HCT116 (cell line): ENCODE data around the gene GPRIN1. TPM values are rescaled to one million over a fixed set of nuclear protein-coding genes. Genes with fewer than 3 reads are reported as not detected.

Experiments
- ATAC-seq: fragments of 200-7000 bp; cut with Tn5 transposase; 2 replicates; pipeline ENCODE4 v1.9.1; 2020; ENCODE audit warnings: mild to moderate bottlenecking, moderate library complexity
- BruUV-seq: library from RNA; stranded (reverse); fragments of 400-500 nt; replicated peaks from 2 replicates; lab custom pipeline; 2021; lab: Mats Ljungman, UMichigan
- CTCF ChIA-PET: fragments of 300-600 bp; sonication (Branson Sonifier 250); formaldehyde crosslinking; loops from one replicate; lab custom pipeline; 2021; ENCODE audit warnings: antibody characterized with exemption; lab: Charles Lee
- POLR2A ChIA-PET: fragments of 300-600, 350-600 bp; sonication (Branson Sonifier 250); formaldehyde crosslinking; loops from one replicate; lab custom pipeline; 2021; ENCODE audit warnings: antibody characterized with exemption; lab: Charles Lee
- RAD21 ChIA-PET, 2 experiments: fragments of 300-600 bp; sonication (Branson Sonifier 250); formaldehyde crosslinking; loops; one replicate each; lab custom pipeline; 2023; ENCODE audit warnings: low total read pairs in 2 of 2; ENCODE audit not compliant: uncharacterized antibody in 2 of 2, unreplicated experiment in 2 of 2, low non-redundant PET in 1 of 2; lab: Charles Lee
- DNase-seq: peaks from one replicate; pipeline ENCODE4 v3.0.0-alpha.2; 2010; ENCODE audit warnings: low read depth, low spot score
- H2AFZ ChIP-seq: fragments of 200-600 bp; shearing (Covaris generic), sonication (generic); 2 replicates; pipeline ENCODE4 v1.6.1; 2017; ENCODE audit warnings: low read depth, mixed run types, mixed read lengths, antibody characterized with exemption, low read length; ENCODE audit not compliant: poor library complexity, severe bottlenecking
- H3K27ac ChIP-seq: 2 replicates; pipeline ENCODE4 v1.5.1; 2012; ENCODE audit warnings: low read depth, low read length
- H3K27me3 ChIP-seq: fragments of 200-600 bp; sonication (generic); 2 replicates; pipeline ENCODE4 v1.6.1; 2016; ENCODE audit warnings: mixed run types, low read length, mixed read lengths; ENCODE audit not compliant: insufficient read depth
- H3K36me3 ChIP-seq, 2 experiments: fragments of 200-500 bp in 1 of 2; fragments of 200-600 bp in 1 of 2; sonication (Bioruptor generic) in 1 of 2; sonication (generic) in 1 of 2; 2 replicates each; pipeline versions ENCODE4 v1.5.1 to v1.6.1; 2014 to 2016; ENCODE audit warnings: low read length in 2 of 2, inconsistent platforms in 1 of 2, mixed read lengths in 1 of 2, mixed run types in 1 of 2; ENCODE audit not compliant: insufficient read depth in 2 of 2, control insufficient read depth in 1 of 2
- H3K4me1 ChIP-seq, 2 experiments: fragments of 200-600 bp in 1 of 2; sonication (generic) in 1 of 2; 2 replicates each; pipeline versions ENCODE4 v1.5.1 to v1.6.1; 2012 to 2017; ENCODE audit warnings: low read length in 2 of 2, inconsistent platforms in 1 of 2, mild to moderate bottlenecking in 1 of 2, mixed read lengths in 1 of 2, mixed run types in 1 of 2, moderate library complexity in 1 of 2; ENCODE audit not compliant: insufficient read depth in 2 of 2, control insufficient read depth in 1 of 2
- H3K4me2 ChIP-seq: fragments of 200-600 bp; sonication (generic); 2 replicates; pipeline ENCODE4 v1.6.1; 2017; ENCODE audit warnings: mixed run types, low read length, mixed read lengths
- H3K4me3 ChIP-seq, 2 experiments: fragments of 200-600 bp in 1 of 2; sonication (generic) in 1 of 2; replicated peaks in 1 of 2; 2 replicates each; pipeline ENCODE4 v1.5.1; 2011 to 2016; ENCODE audit warnings: low read length in 2 of 2, control low read depth in 1 of 2, low read depth in 1 of 2, mild to moderate bottlenecking in 1 of 2, mixed read lengths in 1 of 2, mixed run types in 1 of 2
- H3K79me2 ChIP-seq: fragments of 200-600 bp; sonication (generic); 2 replicates; pipeline ENCODE4 v1.6.1; 2017; ENCODE audit warnings: mild to moderate bottlenecking, mixed run types, low read length, moderate library complexity, mixed read lengths; ENCODE audit not compliant: insufficient read depth
- H3K9ac ChIP-seq: fragments of 200-600 bp; sonication (generic); 2 replicates; pipeline ENCODE4 v1.6.1; 2016; ENCODE audit warnings: low read length, mixed read lengths
- H3K9me2 ChIP-seq: fragments of 200-600 bp; sonication (generic), shearing (Covaris generic); 2 replicates; pipeline ENCODE4 v1.6.1; 2017; ENCODE audit warnings: mixed run types, mild to moderate bottlenecking, moderate library complexity; ENCODE audit not compliant: insufficient read depth
- H3K9me3 ChIP-seq, 2 experiments: fragments of 200-500 bp in 1 of 2; fragments of 200-600 bp in 1 of 2; sonication (Bioruptor generic) in 1 of 2; sonication (generic) in 1 of 2; 2 replicates each; pipeline ENCODE4 v1.6.1; 2014 to 2017; ENCODE audit warnings: low read length in 2 of 2, mixed read lengths in 2 of 2, inconsistent platforms in 1 of 2, low read depth in 1 of 2, mild to moderate bottlenecking in 1 of 2, mixed run types in 1 of 2, moderate library complexity in 1 of 2; ENCODE audit not compliant: control insufficient read depth in 1 of 2, insufficient read depth in 1 of 2
- H4K20me1 ChIP-seq: fragments of 200-600 bp; sonication (generic), shearing (Covaris generic); 2 replicates; pipeline ENCODE4 v1.6.1; 2017; ENCODE audit warnings: mixed run types, mild to moderate bottlenecking, moderate library complexity; ENCODE audit not compliant: insufficient read depth
- CEBPB ChIP-seq: IDR thresholded peaks from 2 replicates; pipeline ENCODE4 v1.6.1; 2012; ENCODE audit warnings: low read depth
- JUND ChIP-seq: IDR thresholded peaks from 2 replicates; pipeline ENCODE4 v1.6.1; 2012
- POLR2A ChIP-seq: IDR thresholded peaks from 2 replicates; pipeline ENCODE4 v1.7.0; 2011; ENCODE audit warnings: borderline replicate concordance; ENCODE audit not compliant: insufficient read depth, insufficient read length; ENCODE audit errors: extremely low read depth
- POLR2AphosphoS5 ChIP-seq: IDR thresholded peaks from 2 replicates; pipeline ENCODE4 v1.6.1; 2011; ENCODE audit warnings: mild to moderate bottlenecking, low read depth, low read length, moderate library complexity
- SRF ChIP-seq: IDR thresholded peaks from 2 replicates; pipeline ENCODE4 v1.6.1; 2012; ENCODE audit warnings: low read depth
- YY1 ChIP-seq: IDR thresholded peaks from 2 replicates; pipeline ENCODE4 v1.6.1; 2011; ENCODE audit warnings: low read length, low read depth, moderate library complexity, mild to moderate bottlenecking; ENCODE audit not compliant: insufficient replicate concordance; ENCODE audit errors: extremely low read depth
- ZFX ChIP-seq: fragments of 450-650 bp; IDR thresholded peaks from 2 replicates; pipeline ENCODE4 v1.6.1; 2017
- intact Hi-C: fragments of 100-400 bp; cut with micrococcal nuclease; formaldehyde crosslinking; loops from 2 replicates; pipeline ENCODE4 v1.10.0; 2022
- total RNA-seq: library from RNA; stranded (reverse); gene quantifications from one replicate; pipeline ENCODE4 v1.2.1, GENCODE V29; 2021; ENCODE audit not compliant: unreplicated experiment
- TF ChIP-seq, protein P1 (sequence below): IDR thresholded peaks from 2 replicates; pipeline ENCODE4 v1.6.1; 2011; ENCODE audit warnings: mild to moderate bottlenecking, low read length, moderate library complexity; ENCODE audit not compliant: insufficient replicate concordance; ENCODE audit errors: extremely low read depth
- TF ChIP-seq, protein P2 (sequence below): IDR thresholded peaks from 2 replicates; pipeline ENCODE4 v1.6.1; 2012

GPRIN1 gene
- total RNA-seq, 1 experiment from 2014 or later = 14.2 TPM

DNA sequence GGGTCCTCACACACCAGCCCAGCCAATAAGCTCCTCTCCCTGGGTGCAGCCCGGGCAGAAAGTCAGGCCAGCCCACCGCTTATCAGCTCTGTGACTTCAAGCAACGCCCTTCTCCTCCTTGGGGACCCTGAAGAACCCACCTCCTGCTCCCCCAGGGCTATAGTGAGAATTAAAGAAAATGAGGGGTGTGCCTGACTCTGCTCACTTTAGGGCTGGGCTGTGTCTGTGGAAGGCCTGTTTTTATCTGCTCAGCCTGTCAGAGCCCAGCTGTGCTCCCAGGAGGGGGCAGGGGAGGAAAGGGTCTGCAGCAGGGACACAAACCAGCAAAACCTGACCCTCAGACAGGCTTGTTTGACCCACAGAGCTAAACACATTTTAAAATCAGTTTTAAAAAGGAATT, 3.9 kb downstream of the GPRIN1 start (continued):
- TF ChIP-seq, protein P1, sequence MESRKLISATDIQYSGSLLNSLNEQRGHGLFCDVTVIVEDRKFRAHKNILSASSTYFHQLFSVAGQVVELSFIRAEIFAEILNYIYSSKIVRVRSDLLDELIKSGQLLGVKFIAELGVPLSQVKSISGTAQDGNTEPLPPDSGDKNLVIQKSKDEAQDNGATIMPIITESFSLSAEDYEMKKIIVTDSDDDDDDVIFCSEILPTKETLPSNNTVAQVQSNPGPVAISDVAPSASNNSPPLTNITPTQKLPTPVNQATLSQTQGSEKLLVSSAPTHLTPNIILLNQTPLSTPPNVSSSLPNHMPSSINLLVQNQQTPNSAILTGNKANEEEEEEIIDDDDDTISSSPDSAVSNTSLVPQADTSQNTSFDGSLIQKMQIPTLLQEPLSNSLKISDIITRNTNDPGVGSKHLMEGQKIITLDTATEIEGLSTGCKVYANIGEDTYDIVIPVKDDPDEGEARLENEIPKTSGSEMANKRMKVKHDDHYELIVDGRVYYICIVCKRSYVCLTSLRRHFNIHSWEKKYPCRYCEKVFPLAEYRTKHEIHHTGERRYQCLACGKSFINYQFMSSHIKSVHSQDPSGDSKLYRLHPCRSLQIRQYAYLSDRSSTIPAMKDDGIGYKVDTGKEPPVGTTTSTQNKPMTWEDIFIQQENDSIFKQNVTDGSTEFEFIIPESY = no peak
- TF ChIP-seq SRF (no peak), YY1 (no peak)

DNA sequence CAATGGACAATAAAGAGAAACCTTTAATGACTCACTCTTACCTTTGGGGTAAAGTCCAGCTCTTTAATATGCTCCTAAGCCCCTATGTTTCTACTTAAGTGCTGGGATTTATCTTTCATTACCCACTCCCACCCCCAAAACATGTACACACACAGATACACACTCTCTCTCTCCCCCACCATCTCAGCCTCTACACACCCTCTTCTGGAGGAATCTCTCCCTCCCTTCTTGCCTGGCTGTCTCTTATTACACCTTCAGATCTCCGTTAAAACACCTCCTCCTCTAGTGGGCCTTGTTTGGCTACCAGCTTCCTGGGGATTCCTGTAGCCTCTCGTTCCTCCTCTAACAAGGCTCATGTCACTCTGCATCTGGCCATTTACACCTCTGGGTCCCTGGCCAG, 6.9 kb downstream of the GPRIN1 start:
- ATAC-seq = peak; percentile 36

More for the DNA sequence above, 6.9 kb downstream of the GPRIN1 start:
- intact Hi-C loops = no loop called here
- TF ChIP-seq CEBPB (no peak), POLR2A (no peak), POLR2AphosphoS5 (no peak), SRF (no peak), JUND (no peak), ZFX (no peak)
- TF ChIP-seq, protein P1 = no peak
- TF ChIP-seq, protein P2, sequence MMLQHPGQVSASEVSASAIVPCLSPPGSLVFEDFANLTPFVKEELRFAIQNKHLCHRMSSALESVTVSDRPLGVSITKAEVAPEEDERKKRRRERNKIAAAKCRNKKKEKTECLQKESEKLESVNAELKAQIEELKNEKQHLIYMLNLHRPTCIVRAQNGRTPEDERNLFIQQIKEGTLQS = no peak
- Histone ChIP-seq H3K9me2 (no peaks in the 10 kb centered on the region), H3K4me3 (no peak overlapping the region), H3K27ac (no peak overlapping the region), H3K9ac (no peak overlapping the region), H3K9me3 (no peaks in the 10 kb centered on the region), H2AFZ (no peak overlapping the region), H3K36me3 (peaks cover 5 to 6% of the 10 kb centered on the region in 2 experiments; a peak in 3 of 4 replicates), H3K27me3 (no peaks in the 10 kb centered on the region), H4K20me1 (no peaks in the 10 kb centered on the region), H3K4me2 (peak overlapping the region; percentile 4; the same call in 1 of the 2 replicates), H3K4me1 (peaks cover 7 to 10% of the 10 kb centered on the region in 2 experiments; a peak in 3 of 4 replicates), H3K79me2 (peaks cover 30% of the 10 kb centered on the region)
- no peak for DNase-seq
- no TSS peak for BruUV-seq
- POLR2A ChIA-PET = interaction anchor here (1.0 kb wide), 1 partner anchor 65 kb away, joined by 3 read pairs; the partner anchor contains the start of gene RNF44
- RAD21 ChIA-PET = no interaction called here
- CTCF ChIA-PET = no interaction called here
